HG03135 (cell line): ENCODE data around the gene ITGA11.

Experiments used
- ATAC-seq: cut with Tn5 transposase; IDR thresholded peaks from one replicate; pipeline ENCODE4 v1.9.1; 2021; ENCODE audit warnings: mild to moderate bottlenecking, moderate library complexity; ENCODE audit not compliant: unreplicated experiment

ITGA11 gene

GRCh38 chr15:68301301-68301700 lies 130.7 kb downstream of the ITGA11 start:
- ATAC-seq = no peak

GRCh38 chr15:68300115-68300940 lies 131.6 kb downstream of the ITGA11 start:
- ATAC-seq = no peak

DNA sequence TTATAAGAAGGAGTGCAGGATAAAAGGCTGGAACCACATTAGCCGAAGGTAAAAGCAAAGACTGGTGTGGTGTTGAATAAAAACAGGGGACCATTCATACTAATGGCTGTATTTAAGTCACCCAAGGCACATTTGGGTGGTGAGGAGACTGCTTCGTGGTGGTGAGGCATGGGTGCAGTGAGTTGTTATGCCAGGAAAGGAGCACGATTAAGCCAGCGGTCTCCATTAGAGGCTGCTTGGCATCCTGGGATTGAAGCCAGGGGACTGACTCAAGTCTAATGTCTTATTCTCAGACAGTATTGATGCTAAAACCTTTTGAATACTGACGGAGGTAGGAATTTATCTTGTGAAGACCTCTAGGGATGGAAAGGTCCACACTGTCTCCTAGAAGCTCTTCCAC lies 132.5 kb downstream of the ITGA11 start:
- no peak for ATAC-seq

DNA sequence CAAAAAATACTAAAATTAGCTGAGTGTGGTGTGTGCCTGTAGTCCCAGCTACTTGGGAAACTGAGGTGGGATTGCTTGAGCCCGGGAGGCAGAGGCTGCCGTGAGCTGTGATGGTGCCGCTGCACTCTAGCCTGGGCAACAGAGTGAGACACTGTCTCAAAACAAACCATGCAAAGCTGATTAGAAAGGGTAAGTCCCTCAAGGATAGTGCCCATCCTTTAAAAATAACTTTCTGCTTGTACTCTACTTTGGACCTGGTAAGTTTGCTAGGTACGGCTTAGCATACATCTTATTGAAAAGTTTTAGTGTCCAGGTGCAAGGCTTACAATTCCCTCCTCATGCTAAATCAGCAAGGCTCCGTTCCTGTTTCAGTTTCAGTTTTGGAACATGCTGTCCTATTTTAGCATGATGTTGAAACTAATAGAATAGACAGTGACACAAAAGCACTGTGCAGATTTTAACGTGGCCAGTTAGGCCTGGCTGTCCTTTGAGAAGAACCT lies 133.0 kb downstream of the ITGA11 start:
- peak; percentile 76 for ATAC-seq

- ATAC-seq = no peak
These were observed 133.6 kb downstream of the ITGA11 start for GRCh38 chr15:68298336-68298735.

DNA sequence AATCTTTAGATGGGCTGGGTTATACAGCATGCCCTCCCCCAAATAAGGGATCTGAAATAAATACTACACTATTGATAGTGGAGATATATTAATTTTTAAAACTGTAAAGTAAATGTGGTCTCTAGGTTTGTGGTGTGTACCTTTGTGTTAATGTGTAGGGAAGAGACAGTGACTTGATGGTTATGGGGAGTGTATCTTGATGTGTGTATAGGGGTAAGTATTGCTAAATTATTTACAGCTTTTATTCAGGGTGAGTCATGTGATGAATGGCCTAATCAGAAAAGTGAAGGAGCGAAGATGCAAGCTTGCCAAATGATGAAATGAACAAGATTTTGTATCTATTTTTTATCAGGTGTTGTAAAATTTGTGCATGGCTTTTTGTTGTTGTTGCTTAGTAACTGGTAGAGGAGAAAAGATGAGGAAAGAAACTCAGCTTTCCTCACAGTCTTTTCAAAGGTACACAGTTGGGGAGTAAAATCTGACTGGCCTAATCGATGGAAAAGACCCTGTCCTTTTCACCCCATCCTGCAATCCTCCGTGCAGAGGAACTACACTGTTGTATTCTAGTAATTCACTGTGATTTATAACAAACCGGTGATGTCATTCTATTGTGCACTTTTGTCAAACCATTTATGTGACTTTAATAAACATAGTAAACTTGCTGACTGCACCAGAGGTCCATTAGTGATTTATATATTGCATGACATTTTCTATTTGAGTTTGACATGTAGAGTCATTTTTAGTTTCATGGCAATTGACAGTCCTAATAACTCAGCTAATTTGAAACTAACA lies 136.8 kb downstream of the ITGA11 start:
- ATAC-seq = no peak

DNA sequence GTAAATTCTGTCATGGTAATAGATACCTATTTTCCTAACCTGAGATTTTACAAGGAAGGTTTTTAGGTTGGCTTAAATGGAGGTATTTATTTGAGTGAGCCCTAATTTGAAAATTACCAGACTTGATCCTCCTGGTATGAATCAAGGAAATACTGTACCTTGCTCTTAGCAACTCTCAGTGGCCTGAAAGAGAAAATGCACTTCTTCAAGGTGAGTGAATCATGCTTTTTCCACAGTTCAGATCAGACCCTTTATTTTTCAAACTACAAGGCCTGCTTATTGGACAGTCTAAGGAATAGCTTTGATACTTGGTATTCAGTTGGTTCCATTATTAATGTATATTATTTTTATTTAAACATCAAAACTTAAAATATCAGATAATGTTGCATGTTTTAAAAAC lies 139.0 kb downstream of the ITGA11 start:
- ATAC-seq = no peak

DNA sequence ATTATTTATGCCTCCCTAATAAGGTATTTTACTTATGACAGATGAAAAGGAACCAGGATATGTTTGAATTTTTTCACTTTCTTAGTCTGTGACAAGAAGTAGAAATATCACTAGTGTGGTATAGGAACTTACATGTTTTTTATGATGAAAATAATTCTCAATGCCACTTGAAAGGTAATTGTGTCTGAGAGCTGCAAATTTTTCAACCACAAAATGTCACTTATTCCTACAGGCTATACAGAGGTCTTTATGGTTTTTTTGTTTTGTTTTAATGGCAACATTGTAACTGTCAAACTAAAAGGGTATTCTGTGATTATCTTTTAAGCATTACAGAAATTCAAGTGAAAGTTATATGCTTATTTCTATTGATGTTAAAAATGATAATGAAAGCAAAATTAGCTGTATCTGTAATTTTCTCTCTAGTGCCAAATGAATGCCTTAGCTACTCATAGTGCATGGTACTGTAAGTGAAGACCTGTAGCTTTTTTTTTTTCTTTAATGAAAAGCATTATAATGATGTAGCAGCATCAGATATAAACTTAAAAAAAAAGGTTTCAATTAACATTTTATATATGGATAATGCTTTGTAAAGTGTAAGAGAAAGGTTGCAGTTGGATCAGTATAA lies 139.7 kb downstream of the ITGA11 start:
- no peak for ATAC-seq

GRCh38 chr15:68290715-68291114 lies 141.2 kb downstream of the ITGA11 start:
- no peak for ATAC-seq

GRCh38 chr15:68289621-68290352 lies 142.2 kb downstream of the ITGA11 start:
- no peak for ATAC-seq

DNA sequence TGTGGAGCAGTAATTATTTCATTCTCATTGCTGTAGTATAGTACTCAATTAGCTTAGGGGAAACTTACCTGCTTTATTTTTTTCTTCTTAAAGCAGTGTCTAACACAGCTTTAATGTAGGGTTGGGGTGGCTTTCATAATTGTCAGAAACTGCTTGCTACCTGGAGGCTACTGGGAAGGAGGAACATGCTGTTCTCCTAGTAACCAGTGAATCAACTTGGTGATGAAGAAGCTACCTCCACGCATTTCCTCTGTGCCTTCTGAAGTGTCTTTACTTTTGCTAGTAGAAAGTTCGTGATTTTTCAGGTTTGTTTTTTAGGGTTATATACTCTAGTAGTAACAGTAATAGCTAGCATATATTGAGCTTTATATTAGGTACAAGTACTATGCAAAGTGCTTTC lies 142.9 kb downstream of the ITGA11 start:
- no peak for ATAC-seq

DNA sequence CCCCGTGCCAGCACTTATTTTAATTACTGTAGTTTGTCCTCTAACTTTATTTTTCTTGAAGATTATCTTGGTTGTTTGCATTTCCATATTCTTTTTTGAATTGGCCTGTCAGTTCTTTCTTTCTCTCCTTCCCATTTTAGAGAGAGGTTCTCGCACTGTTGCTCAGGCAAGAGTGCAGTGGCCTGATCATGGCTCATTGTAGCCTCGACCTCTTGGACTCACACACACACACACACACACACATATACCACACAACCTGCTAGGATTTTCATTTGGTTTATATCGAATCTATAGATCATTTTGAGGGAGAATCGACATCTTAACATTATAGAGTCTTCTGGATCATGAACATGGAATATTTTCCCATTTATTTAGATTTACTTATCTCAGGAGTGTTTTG lies 145.7 kb downstream of the ITGA11 start:
- ATAC-seq = no peak

GRCh38 chr15:68285259-68285980 lies 146.5 kb downstream of the ITGA11 start:
- ATAC-seq = no peak

DNA sequence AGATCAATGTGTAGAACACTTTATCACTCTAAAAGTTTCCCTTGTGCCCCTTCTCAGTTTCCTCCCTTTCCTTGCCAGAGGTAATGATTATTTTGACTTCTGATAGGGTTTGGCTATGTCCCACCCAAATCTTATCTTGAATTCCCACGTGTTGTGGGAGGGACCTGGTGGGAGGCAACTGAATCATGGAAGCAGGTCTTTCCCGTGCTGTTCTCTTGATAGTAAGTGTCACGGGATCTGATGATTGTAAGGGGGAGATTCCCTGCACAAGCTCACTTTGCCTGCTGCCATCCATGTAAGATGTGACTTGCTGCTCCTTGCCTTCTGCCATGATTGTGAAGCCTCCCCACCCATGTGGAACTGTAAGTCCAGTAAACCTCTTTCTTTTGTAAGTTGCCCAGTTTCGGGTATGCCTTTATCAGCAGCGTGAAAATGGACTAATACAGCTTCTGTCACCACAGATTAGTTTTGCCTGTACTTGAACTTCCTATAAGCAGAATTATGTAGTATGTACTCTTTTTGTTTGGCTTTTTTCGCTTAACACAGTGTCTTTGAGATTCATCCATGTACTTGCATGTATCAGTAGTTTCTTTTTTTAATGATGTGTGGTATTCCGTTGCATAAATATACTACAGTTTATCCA lies 147.2 kb downstream of the ITGA11 start:
- no peak for ATAC-seq

DNA sequence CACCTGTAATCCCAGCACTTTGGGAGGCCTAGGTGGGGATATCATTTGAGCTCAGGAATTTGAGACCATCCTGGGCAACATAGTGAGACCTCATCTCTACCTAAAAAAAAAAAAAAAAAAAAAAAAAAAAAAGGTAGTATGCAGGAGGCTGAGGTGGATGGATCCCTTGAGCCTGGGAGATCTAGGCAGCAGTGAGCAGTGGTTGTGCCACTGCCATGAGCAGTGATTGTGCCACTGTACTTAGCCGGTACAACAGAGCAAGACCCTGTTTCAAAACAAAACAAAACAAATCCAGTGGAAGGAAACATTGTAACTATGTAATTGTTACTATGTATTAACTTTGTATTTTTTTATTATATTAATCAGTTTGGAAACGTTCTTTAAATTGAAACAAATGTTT lies 148.6 kb downstream of the ITGA11 start:
- ATAC-seq = no peak

GRCh38 chr15:68281008-68281407 lies 151.0 kb downstream of the ITGA11 start:
- no peak for ATAC-seq

- ATAC-seq = no peak
These were observed 151.9 kb downstream of the ITGA11 start for GRCh38 chr15:68279779-68280753.

- no peak for ATAC-seq
These were observed 153.2 kb downstream of the ITGA11 start for GRCh38 chr15:68278595-68279405.
